Renal cortical epithelial cell (primary cell): ENCODE results near the gene FAM107B. TPM values are rescaled to one million over a fixed set of nuclear protein-coding genes. Genes with fewer than 3 reads are reported as not detected.

Source experiments
- DNase-seq: peaks from one replicate; pipeline ENCODE4 v3.0.0-alpha.2; 2011; ENCODE audit warnings: low read depth
- total RNA-seq: library from RNA; depleted of rRNA; stranded (reverse); fragments of >200 nt; gene quantifications from 2 replicates; pipeline ENCODE4 v1.2.3, GENCODE V29; 2014

Gene FAM107B
- total RNA-seq, 1 donor from 2014 or later = 127 TPM

- peak; percentile 39 for DNase-seq
These were observed 4.4 kb upstream of the FAM107B start for GRCh38 chr10:14779001-14779651.

- DNase-seq = no peak
These were observed 1.8 kb upstream of the FAM107B start for GRCh38 chr10:14776546-14776945.

- no peak for DNase-seq
These were observed 959 bp upstream of the FAM107B start for GRCh38 chr10:14775656-14776055.

DNA sequence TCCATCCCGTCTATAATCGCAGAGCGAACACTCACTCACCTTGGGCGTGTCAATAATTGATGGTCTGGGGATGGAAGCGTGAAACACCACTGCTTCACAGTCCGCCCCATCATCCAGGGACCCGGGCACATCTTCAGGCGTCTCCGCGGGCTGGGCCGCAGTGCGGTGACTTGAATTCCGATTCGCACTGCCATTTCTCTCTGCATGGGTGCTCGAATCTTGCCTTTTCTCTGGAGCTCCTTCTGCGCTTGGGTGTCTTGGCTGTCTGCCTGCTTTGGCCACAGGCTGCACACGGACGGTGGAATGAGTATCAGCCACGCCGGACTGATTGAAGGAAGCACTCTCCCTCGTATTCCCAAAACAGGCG is 500 bp downstream of the FAM107B start:
- no peak for DNase-seq

DNA sequence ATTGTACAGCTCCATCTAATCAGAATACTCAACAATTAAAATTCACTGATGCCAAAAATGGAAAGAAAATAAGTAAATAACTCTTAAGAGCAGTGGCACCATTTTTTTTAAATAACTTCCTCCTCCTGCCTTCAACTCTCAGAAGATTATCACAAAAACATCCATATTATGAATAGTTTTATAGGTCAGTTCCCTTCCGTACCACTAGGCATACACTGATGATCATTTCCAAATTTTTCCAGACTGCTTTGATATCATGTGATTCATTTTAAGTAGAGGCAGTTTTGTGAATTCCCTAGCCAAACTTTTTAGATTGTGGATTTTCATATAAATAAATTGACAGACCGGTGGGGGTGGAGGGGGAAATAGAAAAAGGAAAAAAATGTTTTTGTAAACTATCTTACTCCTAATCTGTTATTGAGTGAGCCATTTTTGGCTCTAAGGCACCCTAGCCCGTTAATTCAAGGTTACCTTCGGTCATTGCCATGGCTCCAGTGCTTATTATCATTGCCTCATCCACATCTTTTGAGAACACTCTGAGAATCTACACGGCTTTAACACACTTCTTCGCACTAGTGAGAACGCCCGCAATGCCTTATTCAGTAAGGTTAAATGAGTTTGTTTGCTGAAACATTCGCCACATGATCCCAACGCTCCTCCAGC is 1.0 kb downstream of the FAM107B start:
- DNase-seq = no peak

DNA sequence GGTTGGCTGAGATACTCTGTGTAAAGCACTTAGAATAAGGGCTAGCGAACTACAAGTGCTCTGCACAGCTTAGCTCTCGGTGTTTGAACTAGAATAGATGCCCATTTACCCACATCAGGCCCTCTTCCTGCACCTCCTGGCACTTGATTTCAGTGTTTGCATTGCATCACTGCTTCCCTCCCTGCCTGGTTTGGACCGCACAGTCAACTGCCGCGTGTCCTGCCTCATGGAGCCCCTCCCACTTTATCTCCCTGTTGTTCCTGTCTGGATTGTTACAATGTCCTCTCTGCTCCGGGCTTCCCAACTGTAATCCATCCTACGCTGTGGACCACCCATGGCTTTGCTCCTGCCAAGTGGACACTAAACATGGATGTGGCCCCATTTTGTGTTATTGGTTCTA is 2.3 kb downstream of the FAM107B start:
- DNase-seq = no peak

- DNase-seq = no peak
These were observed 3.8 kb downstream of the FAM107B start for GRCh38 chr10:14770927-14771326.

GRCh38 chr10:14761372-14761771 is 13.3 kb downstream of the FAM107B start:
- DNase-seq = no peak

DNA sequence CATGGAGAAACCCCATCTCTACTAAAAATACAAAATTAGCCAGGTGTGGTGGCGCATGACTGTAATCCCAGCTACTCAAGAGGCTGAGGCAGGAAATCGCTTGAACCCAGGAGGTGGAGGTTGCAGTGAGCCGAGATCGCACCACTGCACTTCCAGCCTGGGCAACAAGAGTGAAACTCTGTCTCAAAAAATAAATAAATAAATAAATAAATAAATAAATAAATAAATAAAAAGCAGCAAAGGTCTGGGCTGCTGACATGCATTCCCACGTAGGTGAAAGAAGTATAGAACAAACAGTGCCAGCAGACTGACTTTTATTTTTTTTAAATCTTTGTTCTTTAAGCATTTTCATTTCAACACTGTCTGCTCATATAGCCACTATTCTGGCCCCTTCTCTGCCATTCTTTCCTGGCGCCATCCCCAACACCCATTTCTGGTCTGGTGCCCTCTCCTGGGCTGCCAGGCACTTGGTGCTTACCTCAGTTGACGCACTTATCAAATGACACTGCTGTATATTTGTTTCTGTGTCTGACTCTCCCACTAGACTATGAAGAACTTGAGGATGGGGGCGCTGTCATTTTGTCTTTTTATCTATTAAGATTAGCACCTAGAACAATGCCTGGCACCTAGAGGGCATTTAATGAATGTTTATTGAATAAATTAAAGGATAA is 15.6 kb downstream of the FAM107B start:
- DNase-seq = no peak

DNA sequence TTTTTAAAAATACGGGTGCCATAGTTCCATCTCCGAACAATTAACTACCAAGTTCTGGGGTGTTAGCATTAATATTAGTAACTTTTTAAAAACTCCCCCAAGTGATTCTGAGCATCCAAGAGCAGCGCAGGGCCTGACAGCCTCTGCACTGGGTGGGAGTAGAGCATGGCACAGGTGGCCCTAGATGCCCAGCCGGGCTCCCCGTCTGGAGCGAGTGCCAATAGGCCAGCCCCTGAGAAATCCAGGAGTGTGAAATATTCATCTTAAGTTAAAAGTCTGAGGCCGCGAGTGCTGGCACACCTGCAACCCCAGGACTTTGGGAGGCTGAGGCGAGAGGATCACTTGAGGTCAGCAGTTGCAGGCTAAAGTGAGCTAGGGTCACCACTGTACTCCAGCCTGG is 16.2 kb downstream of the FAM107B start:
- DNase-seq = no peak

DNA sequence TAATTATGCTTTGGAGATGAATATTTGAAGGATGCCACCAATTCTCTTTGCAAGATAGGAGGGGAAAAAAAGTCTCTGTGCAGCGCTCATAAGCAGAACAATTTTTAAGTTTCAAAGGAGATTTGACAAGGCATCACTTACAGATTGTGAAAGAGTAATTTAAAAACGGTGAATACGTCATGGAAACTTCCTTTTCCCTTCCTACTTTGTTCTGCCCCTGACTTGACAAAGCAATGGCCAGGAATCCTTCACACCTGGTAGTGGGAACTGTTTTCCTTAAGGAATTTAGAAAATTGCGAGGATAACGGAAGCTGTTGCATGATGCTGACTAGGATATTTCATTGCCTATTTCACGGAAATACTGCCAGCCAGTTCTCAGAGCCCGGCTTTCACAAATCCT is 16.7 kb downstream of the FAM107B start:
- no peak for DNase-seq

- DNase-seq = no peak
These were observed 17.3 kb downstream of the FAM107B start for GRCh38 chr10:14757394-14757793.

- DNase-seq = no peak
These were observed 21.3 kb downstream of the FAM107B start for GRCh38 chr10:14753441-14753840.

DNA sequence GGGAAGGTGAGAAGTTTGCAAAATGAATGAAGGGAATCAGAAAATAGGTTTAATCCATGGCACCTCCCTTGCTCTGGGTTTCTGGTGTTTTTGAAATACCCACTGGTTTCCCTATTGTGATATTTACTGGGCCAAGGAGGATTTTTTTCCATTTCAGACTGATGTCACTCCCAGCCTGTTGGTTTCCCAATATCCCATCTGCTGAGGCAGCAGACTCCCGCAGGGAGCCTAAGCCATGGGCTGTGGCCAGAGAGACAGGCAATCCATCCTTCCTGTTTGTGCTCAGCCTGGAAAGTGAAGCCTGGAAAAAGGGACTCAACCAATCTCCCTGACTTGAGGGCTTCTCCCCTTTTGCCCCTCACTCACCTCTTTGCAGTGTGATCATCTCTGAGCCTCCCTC is 22.8 kb downstream of the FAM107B start:
- DNase-seq = peak; percentile 17

DNA sequence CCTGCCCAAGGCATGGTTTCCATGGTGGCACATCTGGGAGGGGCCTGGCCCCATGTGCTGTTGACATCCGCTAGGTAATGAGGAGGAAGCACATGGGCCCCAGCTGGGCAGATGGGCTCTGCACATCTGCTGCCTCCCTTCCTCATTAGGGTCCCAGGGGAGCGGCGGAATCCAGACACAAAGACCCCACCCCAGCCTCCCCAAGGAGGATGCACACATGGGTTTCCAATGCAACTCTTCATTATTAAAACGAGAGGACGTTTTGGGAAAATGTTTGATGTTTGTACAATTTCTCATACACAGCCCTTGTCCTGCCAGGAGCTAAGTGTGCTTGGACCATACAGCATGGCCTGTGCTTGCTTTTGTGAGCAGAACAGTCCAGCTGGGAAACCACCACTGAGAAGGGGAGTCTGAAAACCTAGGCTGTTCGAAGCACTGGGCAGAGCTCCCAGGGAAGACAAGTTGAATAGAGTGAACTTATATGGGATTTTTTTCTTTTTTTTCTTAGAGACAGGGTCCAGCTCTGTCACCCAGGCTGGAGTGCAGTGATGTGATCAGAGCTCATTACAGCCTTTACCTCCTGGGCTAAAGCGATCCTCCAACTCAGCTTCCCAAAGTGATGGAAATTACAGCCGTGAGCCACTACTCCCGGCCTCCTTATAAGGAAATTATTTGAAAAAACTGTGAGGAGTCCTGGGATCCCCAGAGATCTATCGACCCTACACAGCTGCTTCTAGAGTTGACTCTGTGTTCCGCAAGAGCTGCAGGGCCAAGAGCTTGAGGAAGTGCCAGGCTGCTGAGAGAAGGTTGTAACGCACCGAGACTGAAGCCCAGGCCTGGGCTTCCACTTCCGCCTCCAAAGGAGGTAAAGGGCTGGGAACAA is 23.4 kb downstream of the FAM107B start:
- no peak for DNase-seq

- peak; percentile 1 for DNase-seq
These were observed 25.5 kb downstream of the FAM107B start for GRCh38 chr10:14749070-14749809.

GRCh38 chr10:14748441-14748840 is 26.3 kb downstream of the FAM107B start:
- no peak for DNase-seq

- no peak for DNase-seq
These were observed 31.9 kb downstream of the FAM107B start for GRCh38 chr10:14742815-14743214.

- DNase-seq = no peak
These were observed 32.3 kb downstream of the FAM107B start for GRCh38 chr10:14742382-14742781.

DNA sequence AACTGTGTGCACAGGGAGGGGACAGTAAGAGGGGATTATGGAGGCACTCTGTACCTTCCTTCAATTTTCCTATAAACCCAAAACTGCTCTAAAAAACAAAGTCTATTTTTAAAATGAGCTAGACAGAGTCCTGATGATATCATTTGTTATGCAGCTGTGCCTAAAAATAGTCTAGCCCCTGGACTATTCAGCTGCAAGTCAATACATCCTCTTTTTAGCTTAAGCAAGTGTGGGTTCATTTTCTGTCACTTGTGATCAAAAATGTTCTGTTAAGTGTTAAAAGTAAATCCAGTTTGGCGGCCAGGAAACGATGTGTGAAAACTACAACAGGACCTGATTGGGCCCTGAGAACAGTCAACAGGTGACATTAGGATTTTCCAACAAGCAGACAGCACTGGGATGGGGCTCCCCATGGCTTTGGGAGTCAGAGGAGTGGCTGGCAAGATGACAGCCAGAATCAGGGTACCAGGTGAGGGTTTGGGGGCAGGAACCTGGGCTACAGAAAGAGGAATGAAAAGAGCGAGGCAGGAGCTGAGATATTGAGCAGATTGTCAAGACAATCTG is 33.9 kb downstream of the FAM107B start:
- no peak for DNase-seq
